Neural cell (in vitro differentiated cells): ENCODE measurements around the gene NDUFA11.

ENCODE experiments used
- EP300 ChIP-seq: fragments of 450-650 bp; conservative IDR thresholded peaks from 2 replicates; pipeline ENCODE4 v1.6.1; 2014; ENCODE audit warnings: antibody characterized with exemption, mild to moderate bottlenecking, moderate library complexity; ENCODE audit not compliant: poor library complexity, severe bottlenecking
- EZH2 ChIP-seq: fragments of 200-600, 300-800 bp; shearing (Covaris generic), sonication (generic); IDR thresholded peaks from 2 replicates; pipeline ENCODE4 v1.6.1; 2014; ENCODE audit warnings: antibody characterized with exemption, low read length, borderline replicate concordance, mild to moderate bottlenecking; ENCODE audit not compliant: insufficient read depth, poor library complexity, severe bottlenecking
- MXI1 ChIP-seq: fragments of 450-650 bp; conservative IDR thresholded peaks from 2 replicates; pipeline ENCODE4 v1.6.1; 2014; ENCODE audit warnings: antibody characterized with exemption, mild to moderate bottlenecking; ENCODE audit not compliant: poor library complexity, severe bottlenecking
- POLR2AphosphoS5 ChIP-seq: IDR thresholded peaks from 2 replicates; pipeline ENCODE4 v1.6.1; 2012
- RAD21 ChIP-seq: fragments of 450-650 bp; conservative IDR thresholded peaks from 2 replicates; pipeline ENCODE4 v1.6.1; 2014; ENCODE audit warnings: antibody characterized with exemption, mild to moderate bottlenecking, moderate library complexity
- SMC3 ChIP-seq: fragments of 450-650 bp; conservative IDR thresholded peaks from 2 replicates; pipeline ENCODE4 v1.6.1; 2014; ENCODE audit warnings: antibody characterized with exemption, mild to moderate bottlenecking, moderate library complexity; ENCODE audit not compliant: poor library complexity
- TAF1 ChIP-seq: IDR thresholded peaks from 2 replicates; pipeline ENCODE4 v1.6.1; 2012; ENCODE audit warnings: low read depth
- TF ChIP-seq, protein P1 (sequence below): fragments of 450-650 bp; IDR thresholded peaks from 2 replicates; pipeline ENCODE4 v1.5.1; 2014; ENCODE audit warnings: antibody characterized with exemption, mild to moderate bottlenecking, moderate library complexity; ENCODE audit not compliant: poor library complexity, severe bottlenecking
- TF ChIP-seq, protein P2 (sequence below): IDR thresholded peaks from 2 replicates; pipeline ENCODE4 v1.6.1; 2012; ENCODE audit warnings: borderline replicate concordance

- TF ChIP-seq EZH2 (no peak), TAF1 (no peak), EP300 (no peak), POLR2AphosphoS5 (no peak), MXI1 (no peak), RAD21 (no peak), SMC3 (no peak)
- TF ChIP-seq, protein P1, sequence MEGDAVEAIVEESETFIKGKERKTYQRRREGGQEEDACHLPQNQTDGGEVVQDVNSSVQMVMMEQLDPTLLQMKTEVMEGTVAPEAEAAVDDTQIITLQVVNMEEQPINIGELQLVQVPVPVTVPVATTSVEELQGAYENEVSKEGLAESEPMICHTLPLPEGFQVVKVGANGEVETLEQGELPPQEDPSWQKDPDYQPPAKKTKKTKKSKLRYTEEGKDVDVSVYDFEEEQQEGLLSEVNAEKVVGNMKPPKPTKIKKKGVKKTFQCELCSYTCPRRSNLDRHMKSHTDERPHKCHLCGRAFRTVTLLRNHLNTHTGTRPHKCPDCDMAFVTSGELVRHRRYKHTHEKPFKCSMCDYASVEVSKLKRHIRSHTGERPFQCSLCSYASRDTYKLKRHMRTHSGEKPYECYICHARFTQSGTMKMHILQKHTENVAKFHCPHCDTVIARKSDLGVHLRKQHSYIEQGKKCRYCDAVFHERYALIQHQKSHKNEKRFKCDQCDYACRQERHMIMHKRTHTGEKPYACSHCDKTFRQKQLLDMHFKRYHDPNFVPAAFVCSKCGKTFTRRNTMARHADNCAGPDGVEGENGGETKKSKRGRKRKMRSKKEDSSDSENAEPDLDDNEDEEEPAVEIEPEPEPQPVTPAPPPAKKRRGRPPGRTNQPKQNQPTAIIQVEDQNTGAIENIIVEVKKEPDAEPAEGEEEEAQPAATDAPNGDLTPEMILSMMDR: no peak
- TF ChIP-seq, protein P2, sequence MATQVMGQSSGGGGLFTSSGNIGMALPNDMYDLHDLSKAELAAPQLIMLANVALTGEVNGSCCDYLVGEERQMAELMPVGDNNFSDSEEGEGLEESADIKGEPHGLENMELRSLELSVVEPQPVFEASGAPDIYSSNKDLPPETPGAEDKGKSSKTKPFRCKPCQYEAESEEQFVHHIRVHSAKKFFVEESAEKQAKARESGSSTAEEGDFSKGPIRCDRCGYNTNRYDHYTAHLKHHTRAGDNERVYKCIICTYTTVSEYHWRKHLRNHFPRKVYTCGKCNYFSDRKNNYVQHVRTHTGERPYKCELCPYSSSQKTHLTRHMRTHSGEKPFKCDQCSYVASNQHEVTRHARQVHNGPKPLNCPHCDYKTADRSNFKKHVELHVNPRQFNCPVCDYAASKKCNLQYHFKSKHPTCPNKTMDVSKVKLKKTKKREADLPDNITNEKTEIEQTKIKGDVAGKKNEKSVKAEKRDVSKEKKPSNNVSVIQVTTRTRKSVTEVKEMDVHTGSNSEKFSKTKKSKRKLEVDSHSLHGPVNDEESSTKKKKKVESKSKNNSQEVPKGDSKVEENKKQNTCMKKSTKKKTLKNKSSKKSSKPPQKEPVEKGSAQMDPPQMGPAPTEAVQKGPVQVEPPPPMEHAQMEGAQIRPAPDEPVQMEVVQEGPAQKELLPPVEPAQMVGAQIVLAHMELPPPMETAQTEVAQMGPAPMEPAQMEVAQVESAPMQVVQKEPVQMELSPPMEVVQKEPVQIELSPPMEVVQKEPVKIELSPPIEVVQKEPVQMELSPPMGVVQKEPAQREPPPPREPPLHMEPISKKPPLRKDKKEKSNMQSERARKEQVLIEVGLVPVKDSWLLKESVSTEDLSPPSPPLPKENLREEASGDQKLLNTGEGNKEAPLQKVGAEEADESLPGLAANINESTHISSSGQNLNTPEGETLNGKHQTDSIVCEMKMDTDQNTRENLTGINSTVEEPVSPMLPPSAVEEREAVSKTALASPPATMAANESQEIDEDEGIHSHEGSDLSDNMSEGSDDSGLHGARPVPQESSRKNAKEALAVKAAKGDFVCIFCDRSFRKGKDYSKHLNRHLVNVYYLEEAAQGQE: no peak
Measured at GRCh38 chr19:5910638-5910907, 7.0 kb upstream of the NDUFA11 start.
